Stimulated activated CD4-positive, alpha-beta T cell treated with anti-CD3 and anti-CD28 coated beads, Interleukin-12 subunit alpha, Interleukin-12 subunit beta, amount 100 ng/mL, for 24 hours (primary cell): ENCODE data around the gene ZNF609.
"Not testable (repeated sequence)": the region's sequence is repeated elsewhere in the genome, so short reads cannot be mapped to it uniquely, and the experiment has no call there.

Source experiments
- DNase-seq, 2 experiments: peaks; one replicate each; pipeline ENCODE4 v3.0.0-alpha.2; 2020; ENCODE audit warnings: low read depth in 2 of 2

The ZNF609 gene

GRCh38 chr15:64619880-64620839, 159.8 kb downstream of the ZNF609 start:
- no peak for DNase-seq

- no peak for DNase-seq
Observed at GRCh38 chr15:64621056-64621455, 160.7 kb downstream of the ZNF609 start.

GRCh38 chr15:64622410-64623260, 162.3 kb downstream of the ZNF609 start:
- DNase-seq, result peak in 1 of 2 experiments; percentile 6

GRCh38 chr15:64623347-64623996, 163.1 kb downstream of the ZNF609 start:
- DNase-seq, result peak in 1 of 2 experiments; percentile 24

GRCh38 chr15:64624242-64624641, 163.9 kb downstream of the ZNF609 start:
- no peak for DNase-seq

- no peak for DNase-seq
Observed at GRCh38 chr15:64629063-64629462, 168.7 kb downstream of the ZNF609 start.

- DNase-seq, result no peak
Observed at GRCh38 chr15:64630396-64631107, 170.2 kb downstream of the ZNF609 start.

- DNase-seq, result not testable (repeated sequence)
Observed at GRCh38 chr15:64632639-64633038, 172.3 kb downstream of the ZNF609 start.

GRCh38 chr15:64633332-64633731, 173.0 kb downstream of the ZNF609 start:
- DNase-seq, result no peak

- DNase-seq, result no peak
Observed at GRCh38 chr15:64634027-64634426, 173.6 kb downstream of the ZNF609 start.

- peak in 1 of 2 experiments; percentile 2 for DNase-seq
Observed at GRCh38 chr15:64634576-64635498, 174.5 kb downstream of the ZNF609 start.

- DNase-seq, result no peak
Observed at GRCh38 chr15:64635499-64636495, 175.4 kb downstream of the ZNF609 start.

GRCh38 chr15:64636556-64636955, 176.2 kb downstream of the ZNF609 start:
- DNase-seq, result no peak

GRCh38 chr15:64637412-64637811, 177.0 kb downstream of the ZNF609 start:
- no peak for DNase-seq

GRCh38 chr15:64639744-64640143, 179.4 kb downstream of the ZNF609 start:
- DNase-seq, result not testable (repeated sequence)

- DNase-seq, result no peak
Observed at GRCh38 chr15:64640146-64640871, 179.9 kb downstream of the ZNF609 start.

- no peak for DNase-seq
Observed at GRCh38 chr15:64642875-64643274, 182.5 kb downstream of the ZNF609 start.

GRCh38 chr15:64643685-64644084, 183.3 kb downstream of the ZNF609 start:
- no peak for DNase-seq
